ENCODE results near the gene SLC35D3. TPM values are rescaled to one million over a fixed set of nuclear protein-coding genes. Genes with fewer than 3 reads are reported as not detected.
A peak's percentile ranks its signal among the peaks of the same experiment; 100 is the strongest.
"Not testable (repeated sequence)": the region's sequence is repeated elsewhere in the genome, so short reads cannot be mapped to it uniquely, and the experiment has no call there.

SLC35D3 gene
- total RNA-seq, 1 donor from 2014 or later, result not detected

GRCh38 chr6:136964398-136964797, 42.3 kb downstream of the SLC35D3 start:
- no peak for DNase-seq (ENCODE audit: low read depth in 2 of 2)

GRCh38 chr6:136967876-136968752, 46.0 kb downstream of the SLC35D3 start:
- DNase-seq (ENCODE audit: low read depth in 2 of 2), result peak; percentile 55 to 74

GRCh38 chr6:136968837-136969236, 46.7 kb downstream of the SLC35D3 start:
- peak; percentile 15 to 45 for DNase-seq (ENCODE audit: low read depth in 2 of 2)

GRCh38 chr6:136969433-136969832, 47.3 kb downstream of the SLC35D3 start:
- no peak for DNase-seq (ENCODE audit: low read depth in 2 of 2)

GRCh38 chr6:136969930-136970329, 47.8 kb downstream of the SLC35D3 start:
- no peak for DNase-seq (ENCODE audit: low read depth in 2 of 2)

- DNase-seq (ENCODE audit: low read depth in 2 of 2), result no peak
These were observed 49.5 kb downstream of the SLC35D3 start for GRCh38 chr6:136971609-136972008.

- not testable (repeated sequence) for DNase-seq (ENCODE audit: low read depth in 2 of 2)
These were observed 51.7 kb downstream of the SLC35D3 start for GRCh38 chr6:136973781-136974180.

Other genes starting within 250 kb of the SLC35D3 start
- 2.3 and 3.0 TPM in 2 replicates for gene MAP3K5, start 129.8 kb upstream of the SLC35D3 start, total RNA-seq
- gene PEX7, start 99.7 kb upstream of the SLC35D3 start, total RNA-seq, result 4.1 and 5.1 TPM in 2 replicates
- 0.26 and 1.1 TPM in 2 replicates for gene IL20RA, start 122.7 kb downstream of the SLC35D3 start, total RNA-seq

Data from dermis microvascular lymphatic vessel endothelial cell (primary cell).